H9 (cell line): ENCODE results near the gene SLC4A5. TPM values are rescaled to one million over a fixed set of nuclear protein-coding genes. Genes with fewer than 3 reads are reported as not detected.

ENCODE experiments used
- DNase-seq: peaks from one replicate; pipeline ENCODE4 v3.0.0-alpha.2; 2017
- H2AFZ ChIP-seq: one replicate; pipeline ENCODE4 v1.6.1; 2013; ENCODE audit warnings: mild to moderate bottlenecking, low read length, control low read depth, moderate library complexity
- H2AK5ac ChIP-seq: 2 replicates; pipeline ENCODE4 v1.6.1; 2013; ENCODE audit warnings: low read length, control low read depth, mixed read lengths; ENCODE audit not compliant: insufficient read length
- H2BK120ac ChIP-seq: one replicate; pipeline ENCODE4 v1.6.1; 2013; ENCODE audit warnings: low read depth, mild to moderate bottlenecking, low read length, control low read depth, inconsistent platforms; ENCODE audit not compliant: poor library complexity, severe bottlenecking
- H2BK12ac ChIP-seq: 2 replicates; pipeline ENCODE4 v1.6.1; 2013; ENCODE audit warnings: low read length, control low read depth, mixed read lengths, low read depth; ENCODE audit not compliant: insufficient read length
- H2BK15ac ChIP-seq: 2 replicates; pipeline ENCODE4 v1.6.1; 2013; ENCODE audit warnings: low read depth, low read length, control low read depth
- H2BK20ac ChIP-seq: one replicate; pipeline ENCODE4 v1.6.1; 2013; ENCODE audit warnings: low read depth, mild to moderate bottlenecking, low read length, control low read depth, inconsistent platforms; ENCODE audit not compliant: poor library complexity, severe bottlenecking
- H2BK5ac ChIP-seq: 2 replicates; pipeline ENCODE4 v1.6.1; 2013; ENCODE audit warnings: low read length, control low read depth, mixed read lengths; ENCODE audit not compliant: insufficient read length
- H3K14ac ChIP-seq: 2 replicates; pipeline ENCODE4 v1.6.1; 2013; ENCODE audit warnings: low read length, control low read depth; ENCODE audit not compliant: insufficient read depth
- H3K18ac ChIP-seq: 2 replicates; pipeline ENCODE4 v1.6.1; 2013; ENCODE audit warnings: low read depth, mild to moderate bottlenecking, mixed read lengths, low read length, control low read depth; ENCODE audit not compliant: insufficient read length
- H3K23ac ChIP-seq: 2 replicates; pipeline ENCODE4 v1.6.1; 2013; ENCODE audit warnings: low read length, control low read depth, mixed read lengths, low read depth; ENCODE audit not compliant: insufficient read length
- H3K23me2 ChIP-seq: 2 replicates; pipeline ENCODE4 v1.6.1; 2013; ENCODE audit warnings: low read depth, mild to moderate bottlenecking, mixed read lengths, low read length, control low read depth; ENCODE audit not compliant: insufficient read length, poor library complexity, severe bottlenecking
- H3K27ac ChIP-seq: 2 replicates; pipeline ENCODE4 v1.5.1; 2013; ENCODE audit warnings: low read length, control low read depth, mixed read lengths, low read depth; ENCODE audit not compliant: insufficient read length
- H3K27me3 ChIP-seq: 2 replicates; pipeline ENCODE4 v1.6.1; 2013; ENCODE audit warnings: low read length, control low read depth, inconsistent platforms; ENCODE audit not compliant: insufficient read depth
- H3K4ac ChIP-seq: 2 replicates; pipeline ENCODE4 v1.6.1; 2013; ENCODE audit warnings: low read depth, mild to moderate bottlenecking, control low read depth, inconsistent platforms, low read length, moderate library complexity
- H3K4me1 ChIP-seq: 2 replicates; pipeline ENCODE4 v1.6.1; 2013; ENCODE audit warnings: low read length, control low read depth, inconsistent platforms; ENCODE audit not compliant: insufficient read depth
- H3K4me2 ChIP-seq: 2 replicates; pipeline ENCODE4 v1.6.1; 2013; ENCODE audit warnings: low read length, control low read depth, mixed read lengths; ENCODE audit not compliant: insufficient read length, insufficient read depth
- H3K56ac ChIP-seq: 2 replicates; pipeline ENCODE4 v1.6.1; 2013; ENCODE audit warnings: low read depth, mild to moderate bottlenecking, mixed read lengths, low read length, control low read depth; ENCODE audit not compliant: insufficient read length
- H3K79me1 ChIP-seq: 2 replicates; pipeline ENCODE4 v1.6.1; 2013; ENCODE audit warnings: low read depth, mild to moderate bottlenecking, moderate library complexity, low read length, control low read depth, inconsistent platforms; ENCODE audit not compliant: insufficient read depth, poor library complexity, severe bottlenecking
- H3K79me2 ChIP-seq: 2 replicates; pipeline ENCODE4 v1.6.1; 2013; ENCODE audit warnings: low read length, control low read depth, inconsistent platforms; ENCODE audit not compliant: insufficient read depth
- H3K9ac ChIP-seq: 2 replicates; pipeline ENCODE4 v1.6.1; 2013; ENCODE audit warnings: low read length, control low read depth, mixed read lengths; ENCODE audit not compliant: insufficient read length; ENCODE audit errors: extremely low read depth
- H3K9me3 ChIP-seq: one replicate; pipeline ENCODE4 v1.6.1; 2013; ENCODE audit warnings: low read depth, low read length, inconsistent platforms; ENCODE audit not compliant: control insufficient read depth
- H3T11ph ChIP-seq: one replicate; pipeline ENCODE4 v1.6.1; 2013; ENCODE audit warnings: mild to moderate bottlenecking, low read length, control low read depth, inconsistent platforms
- H4K20me1 ChIP-seq: one replicate; pipeline ENCODE4 v1.6.1; 2013; ENCODE audit not compliant: control insufficient read depth, insufficient read length, insufficient read depth
- H4K5ac ChIP-seq: 2 replicates; pipeline ENCODE4 v1.6.1; 2013; ENCODE audit warnings: low read depth, mild to moderate bottlenecking, mixed read lengths, low read length, control low read depth; ENCODE audit not compliant: insufficient read length
- H4K8ac ChIP-seq: replicated peaks from 2 replicates; pipeline ENCODE4 v1.6.1; 2013; ENCODE audit warnings: low read length, control low read depth, mixed read lengths, low read depth; ENCODE audit not compliant: insufficient read length
- H4K91ac ChIP-seq: 2 replicates; pipeline ENCODE4 v1.6.1; 2013; ENCODE audit warnings: low read depth, mild to moderate bottlenecking, moderate library complexity, mixed read lengths, low read length, control low read depth; ENCODE audit not compliant: insufficient read length
- H3K27ac Mint-ChIP-seq, 3 experiments: 2 replicates in 2 of 3; 3 replicates in 1 of 3; pipeline ENCODE4 v1.8.0; 2020 to 2021; ENCODE audit warnings: mixed read lengths in 3 of 3, mild to moderate bottlenecking in 1 of 3, moderate library complexity in 1 of 3
- H3K27me3 Mint-ChIP-seq: 2 replicates; pipeline ENCODE4 v1.8.0; 2021; ENCODE audit warnings: low read depth, mild to moderate bottlenecking, moderate library complexity, mixed read lengths
- H3K36me3 Mint-ChIP-seq, 3 experiments: 2 replicates in 2 of 3; 3 replicates in 1 of 3; pipeline ENCODE4 v1.8.0; 2020 to 2021; ENCODE audit warnings: low read depth in 3 of 3, mixed read lengths in 3 of 3; ENCODE audit not compliant: insufficient read depth in 1 of 3
- H3K4me1 Mint-ChIP-seq, 2 experiments: 2 replicates each; pipeline ENCODE4 v1.8.0; 2020; ENCODE audit warnings: mixed read lengths in 2 of 2
- H3K4me3 Mint-ChIP-seq, 2 experiments: 2 replicates in 1 of 2; 3 replicates in 1 of 2; pipeline ENCODE4 v1.8.0; 2020 to 2021; ENCODE audit warnings: mild to moderate bottlenecking in 2 of 2, mixed read lengths in 2 of 2, moderate library complexity in 1 of 2
- H3K9me3 Mint-ChIP-seq, 2 experiments: 2 replicates in 1 of 2; 3 replicates in 1 of 2; pipeline ENCODE4 v1.8.0; 2020; ENCODE audit warnings: mild to moderate bottlenecking in 2 of 2, mixed read lengths in 2 of 2, moderate library complexity in 1 of 2
- WGBS: extraction: QIAGEN DNeasy Blood & Tissue Kit; methylation state at CpG from one replicate; pipeline ENCODE4 v1.1.7; 2013; ENCODE audit warnings: missing lambda C conversion rate, low lambda C conversion rate, mixed read lengths; ENCODE audit not compliant: insufficient read length; ENCODE audit errors: extremely low coverage; 5-methylcytosine and 5-hydroxymethylcytosine counted together
- total RNA-seq: library from RNA; stranded (reverse); gene quantifications from 2 replicates; pipeline ENCODE4 v1.2.1, GENCODE V29; 2021
- TF ChIP-seq, protein P1 (sequence below): fragments of 200-600 bp; sonication (generic); conservative IDR thresholded peaks from 3 replicates; pipeline ENCODE4 v1.8.0; 2021; ENCODE audit warnings: antibody characterized with exemption, mild to moderate bottlenecking

The SLC4A5 gene
- total RNA-seq, 1 experiment from 2014 or later: 0.50 TPM

DNA sequence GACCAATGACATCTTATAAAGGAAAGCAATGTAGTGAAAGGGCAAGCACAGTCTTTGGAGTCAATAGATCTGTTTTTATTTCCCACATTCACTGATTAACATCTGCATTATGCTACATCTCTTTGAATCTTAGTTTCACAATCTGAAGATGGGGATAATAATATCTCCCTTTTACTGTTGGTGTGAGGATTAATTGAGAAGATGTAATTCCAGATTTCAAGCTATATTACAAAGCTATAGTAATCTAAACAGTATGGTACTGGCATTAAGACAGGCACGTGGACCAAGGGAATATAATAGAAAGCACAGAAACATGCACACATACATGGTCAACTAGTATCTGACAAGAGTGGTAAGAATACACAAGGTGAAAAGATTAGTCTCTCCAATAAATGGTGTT lies 45.3 kb downstream of the SLC4A5 start:
- H3K9ac ChIP-seq: no peak overlapping the region
- no peak for DNase-seq
- H3K79me2 ChIP-seq: no peaks in the 10 kb centered on the region
- no peak overlapping the region for H3T11ph ChIP-seq
- peaks cover 4% of the 10 kb centered on the region for H3K23me2 ChIP-seq
- no peak overlapping the region for H3K4ac ChIP-seq
- H3K4me2 ChIP-seq: no peak overlapping the region
- TF ChIP-seq, protein P1, sequence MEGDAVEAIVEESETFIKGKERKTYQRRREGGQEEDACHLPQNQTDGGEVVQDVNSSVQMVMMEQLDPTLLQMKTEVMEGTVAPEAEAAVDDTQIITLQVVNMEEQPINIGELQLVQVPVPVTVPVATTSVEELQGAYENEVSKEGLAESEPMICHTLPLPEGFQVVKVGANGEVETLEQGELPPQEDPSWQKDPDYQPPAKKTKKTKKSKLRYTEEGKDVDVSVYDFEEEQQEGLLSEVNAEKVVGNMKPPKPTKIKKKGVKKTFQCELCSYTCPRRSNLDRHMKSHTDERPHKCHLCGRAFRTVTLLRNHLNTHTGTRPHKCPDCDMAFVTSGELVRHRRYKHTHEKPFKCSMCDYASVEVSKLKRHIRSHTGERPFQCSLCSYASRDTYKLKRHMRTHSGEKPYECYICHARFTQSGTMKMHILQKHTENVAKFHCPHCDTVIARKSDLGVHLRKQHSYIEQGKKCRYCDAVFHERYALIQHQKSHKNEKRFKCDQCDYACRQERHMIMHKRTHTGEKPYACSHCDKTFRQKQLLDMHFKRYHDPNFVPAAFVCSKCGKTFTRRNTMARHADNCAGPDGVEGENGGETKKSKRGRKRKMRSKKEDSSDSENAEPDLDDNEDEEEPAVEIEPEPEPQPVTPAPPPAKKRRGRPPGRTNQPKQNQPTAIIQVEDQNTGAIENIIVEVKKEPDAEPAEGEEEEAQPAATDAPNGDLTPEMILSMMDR: no peak
- no CpG with 5 or more reads among the region's 1 CpG for WGBS
- no peak overlapping the region for H2BK20ac ChIP-seq
- H2BK5ac ChIP-seq: no peak overlapping the region
- H4K8ac ChIP-seq: no peak overlapping the region
- no peak overlapping the region for H3K27ac ChIP-seq
- Mint-ChIP-seq H3K27me3 (peaks cover 5% of the 10 kb centered on the region), H3K9me3 (peaks cover 9 to 12% of the 10 kb centered on the region in 2 experiments; a peak in 4 of 5 replicates), H3K4me3 (no peak overlapping the region), H3K36me3 (peaks cover 0 to 4% (median 0%) of the 10 kb centered on the region in 3 experiments; a peak in 2 of 7 replicates), H3K27ac (no peak overlapping the region), H3K4me1 (peaks cover 0 to 3% of the 10 kb centered on the region in 2 experiments; a peak in 1 of 4 replicates)
- H4K20me1 ChIP-seq: no peaks in the 10 kb centered on the region
- H3K18ac ChIP-seq: no peak overlapping the region
- no peak overlapping the region for H3K14ac ChIP-seq
- no peak overlapping the region for H2BK120ac ChIP-seq
- no peaks in the 10 kb centered on the region for H3K27me3 ChIP-seq
- H2BK12ac ChIP-seq: no peak overlapping the region
- no peak overlapping the region for H2BK15ac ChIP-seq
- no peak overlapping the region for H4K5ac ChIP-seq
- no peak overlapping the region for H2AFZ ChIP-seq
- no peak overlapping the region for H2AK5ac ChIP-seq
- H3K4me1 ChIP-seq: no peaks in the 10 kb centered on the region
- no peaks in the 10 kb centered on the region for H3K79me1 ChIP-seq
- no peak overlapping the region for H3K56ac ChIP-seq
- H4K91ac ChIP-seq: no peak overlapping the region
- no peaks in the 10 kb centered on the region for H3K9me3 ChIP-seq
- no peak overlapping the region for H3K23ac ChIP-seq
